ENCODE data around the gene STAT4.

The STAT4 gene

GRCh38 chr2:191038741-191039140, 112.1 kb downstream of the STAT4 start:
- DNase-seq: no peak

- no peak for DNase-seq
Measured at GRCh38 chr2:191038241-191038725, 112.5 kb downstream of the STAT4 start.

- no peak for DNase-seq
Measured at GRCh38 chr2:191037351-191037750, 113.4 kb downstream of the STAT4 start.

GRCh38 chr2:191036363-191036762, 114.4 kb downstream of the STAT4 start:
- no peak for DNase-seq

- no peak for DNase-seq
Measured at GRCh38 chr2:191032588-191033429, 118.0 kb downstream of the STAT4 start.

- no peak for DNase-seq
Measured at GRCh38 chr2:191031256-191031655, 119.5 kb downstream of the STAT4 start.

GRCh38 chr2:191030521-191031154, 120.2 kb downstream of the STAT4 start:
- peak in 5 of 6 experiments; percentile 10 to 61 (median 36) for DNase-seq

- DNase-seq: peak in 3 of 6 experiments; percentile 16 to 20 (median 20)
Measured at GRCh38 chr2:191029280-191029950, 121.4 kb downstream of the STAT4 start.

- no peak for DNase-seq
Measured at GRCh38 chr2:191026377-191026776, 124.4 kb downstream of the STAT4 start.

- DNase-seq: no peak
Measured at GRCh38 chr2:191025135-191025534, 125.7 kb downstream of the STAT4 start.

GRCh38 chr2:191023235-191023679, 127.5 kb downstream of the STAT4 start:
- DNase-seq: peak in 3 of 6 experiments; percentile 28 to 39 (median 31)

- DNase-seq: peak in 2 of 6 experiments; percentile 56 to 60
Measured at GRCh38 chr2:191020742-191021381, 129.9 kb downstream of the STAT4 start.

- DNase-seq: peak; percentile 88 to 95 (median 92)
Measured at GRCh38 chr2:191020221-191020741, 130.5 kb downstream of the STAT4 start.

- DNase-seq: no peak
Measured at GRCh38 chr2:191019376-191019775, 131.4 kb downstream of the STAT4 start.

- no peak for DNase-seq
Measured at GRCh38 chr2:191018643-191019119, 132.1 kb downstream of the STAT4 start.

- DNase-seq: no peak
Measured at GRCh38 chr2:191018048-191018447, 132.7 kb downstream of the STAT4 start.

- no peak for DNase-seq
Measured at GRCh38 chr2:191015831-191016230, 135.0 kb downstream of the STAT4 start.

- no peak for DNase-seq
Measured at GRCh38 chr2:191015239-191015638, 135.6 kb downstream of the STAT4 start.

GRCh38 chr2:191014653-191015020, 136.2 kb downstream of the STAT4 start:
- DNase-seq: no peak

- peak; percentile 89 to 96 (median 94) for DNase-seq
Measured at GRCh38 chr2:191013932-191014652, 136.7 kb downstream of the STAT4 start, which contains the start of gene STAT1. Gene STAT1 (minus strand): TSS chr2:191014171. CDS start chr2:191010003, 4,168 bp downstream.

- no peak for DNase-seq
Measured at GRCh38 chr2:191013682-191013931, 137.2 kb downstream of the STAT4 start.

Measured in stimulated activated naive CD4-positive, alpha-beta T cell (primary cell).